HTR-8/SVneo (cell line): ENCODE measurements around the gene FHAD1.

Source experiments
- DNase-seq: peaks from one replicate; pipeline ENCODE4 v3.0.0; 2011; ENCODE audit warnings: low spot score, mixed read lengths; ENCODE audit not compliant: insufficient read length
- FAIRE-seq: peaks from 2 replicates; lab custom pipeline; 2011; peaks lifted over from hg19 to GRCh38; lab: Jason Lieb, UNC

Gene FHAD1

DNA sequence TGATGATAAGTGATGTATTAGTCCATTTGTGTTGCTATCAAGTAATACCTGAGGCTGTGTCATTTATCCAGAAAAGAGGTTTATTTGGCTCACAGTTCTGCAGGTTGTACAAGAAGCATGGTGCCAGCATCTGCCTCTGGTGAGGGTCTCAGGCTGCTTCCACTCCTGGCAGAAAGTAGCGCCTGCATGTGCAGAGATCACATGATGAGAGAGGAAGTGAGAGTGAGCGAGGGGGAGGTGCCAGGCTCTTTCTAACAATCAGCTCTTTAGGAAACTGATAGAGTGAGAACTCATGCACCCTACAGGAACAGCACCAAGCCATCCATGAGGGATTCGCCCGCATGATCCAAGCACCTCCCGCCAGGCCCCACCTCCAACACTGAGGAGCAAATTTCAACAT, 2.2 kb upstream of the FHAD1 start:
- no peak for DNase-seq
- FAIRE-seq = no peak

DNA sequence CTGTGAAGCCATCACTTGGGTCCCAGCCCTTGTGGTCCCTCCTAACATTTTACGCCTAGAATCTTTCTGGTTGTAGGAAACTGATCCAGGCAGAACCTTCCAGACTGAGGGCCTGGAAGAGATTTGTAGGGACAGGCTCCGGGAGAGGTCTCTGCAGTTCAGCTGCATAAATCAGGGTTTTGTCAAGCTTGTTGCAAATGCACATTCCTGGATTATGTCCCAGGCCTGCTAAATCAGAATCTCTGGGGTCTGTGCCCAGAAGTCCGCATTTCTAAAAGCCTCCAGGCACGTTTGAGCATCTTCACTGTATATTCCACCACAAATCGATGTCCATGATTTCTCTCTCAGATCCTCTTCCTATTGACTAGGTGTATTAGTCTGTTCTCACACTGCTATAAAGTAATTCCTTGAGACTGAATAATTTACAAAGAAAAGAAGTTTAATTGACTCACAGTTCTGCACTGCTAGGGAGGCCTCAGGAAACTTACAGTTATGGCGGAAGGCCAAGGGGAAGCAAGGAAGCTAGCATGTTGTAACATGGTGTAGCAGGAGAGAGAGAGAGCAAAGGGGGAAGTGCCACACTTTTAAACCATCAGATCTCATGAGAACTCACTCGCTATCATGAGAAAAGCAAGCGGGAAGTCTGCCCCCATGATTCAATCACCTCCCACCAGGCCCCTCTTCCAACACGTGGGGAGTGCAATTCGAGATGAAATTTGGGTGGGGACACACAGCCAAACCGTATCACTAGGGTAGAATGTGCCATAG, 1.2 kb upstream of the FHAD1 start:
- FAIRE-seq = no peak
- DNase-seq = no peak

DNA sequence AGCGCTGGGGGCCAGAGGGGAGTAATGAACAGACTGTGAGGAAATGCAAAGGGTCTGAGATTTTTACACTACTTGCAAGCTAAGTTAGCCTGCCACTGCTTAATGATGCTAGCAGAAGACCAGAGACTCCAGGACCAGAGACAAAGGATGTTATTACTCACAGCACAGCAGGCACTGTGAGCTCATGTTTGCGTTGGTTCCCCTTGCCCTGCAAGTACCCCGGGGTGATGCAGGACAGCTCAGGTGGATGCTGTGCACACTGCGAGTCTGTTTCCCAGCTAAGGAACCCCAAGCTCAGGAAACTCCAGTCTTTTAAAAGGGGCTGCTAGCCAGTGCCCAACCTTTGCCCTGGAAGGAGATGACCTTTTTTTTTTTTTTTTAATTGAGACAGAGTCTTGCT, 1.2 kb downstream of the FHAD1 start:
- no peak for FAIRE-seq
- no peak for DNase-seq

DNA sequence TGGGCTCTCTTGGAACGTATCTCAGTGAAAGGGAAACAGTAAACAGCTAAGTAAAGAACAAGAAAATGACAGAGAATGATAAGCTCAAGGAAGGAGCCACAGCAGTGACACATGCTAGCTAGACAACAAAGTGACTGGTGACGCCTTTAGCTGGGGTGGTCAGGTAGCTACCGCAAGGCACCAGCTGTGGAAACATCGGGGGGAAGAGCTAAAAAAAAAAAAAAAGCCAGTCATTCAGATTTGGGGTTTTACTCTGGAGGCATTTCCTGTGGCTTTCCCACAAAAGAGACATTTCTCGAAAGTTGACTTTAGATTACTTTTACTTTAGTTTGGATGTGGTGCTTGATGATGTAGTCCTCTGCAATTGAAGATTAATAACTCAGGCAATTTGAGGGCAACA, 2.1 kb downstream of the FHAD1 start:
- no peak for FAIRE-seq
- DNase-seq = no peak

DNA sequence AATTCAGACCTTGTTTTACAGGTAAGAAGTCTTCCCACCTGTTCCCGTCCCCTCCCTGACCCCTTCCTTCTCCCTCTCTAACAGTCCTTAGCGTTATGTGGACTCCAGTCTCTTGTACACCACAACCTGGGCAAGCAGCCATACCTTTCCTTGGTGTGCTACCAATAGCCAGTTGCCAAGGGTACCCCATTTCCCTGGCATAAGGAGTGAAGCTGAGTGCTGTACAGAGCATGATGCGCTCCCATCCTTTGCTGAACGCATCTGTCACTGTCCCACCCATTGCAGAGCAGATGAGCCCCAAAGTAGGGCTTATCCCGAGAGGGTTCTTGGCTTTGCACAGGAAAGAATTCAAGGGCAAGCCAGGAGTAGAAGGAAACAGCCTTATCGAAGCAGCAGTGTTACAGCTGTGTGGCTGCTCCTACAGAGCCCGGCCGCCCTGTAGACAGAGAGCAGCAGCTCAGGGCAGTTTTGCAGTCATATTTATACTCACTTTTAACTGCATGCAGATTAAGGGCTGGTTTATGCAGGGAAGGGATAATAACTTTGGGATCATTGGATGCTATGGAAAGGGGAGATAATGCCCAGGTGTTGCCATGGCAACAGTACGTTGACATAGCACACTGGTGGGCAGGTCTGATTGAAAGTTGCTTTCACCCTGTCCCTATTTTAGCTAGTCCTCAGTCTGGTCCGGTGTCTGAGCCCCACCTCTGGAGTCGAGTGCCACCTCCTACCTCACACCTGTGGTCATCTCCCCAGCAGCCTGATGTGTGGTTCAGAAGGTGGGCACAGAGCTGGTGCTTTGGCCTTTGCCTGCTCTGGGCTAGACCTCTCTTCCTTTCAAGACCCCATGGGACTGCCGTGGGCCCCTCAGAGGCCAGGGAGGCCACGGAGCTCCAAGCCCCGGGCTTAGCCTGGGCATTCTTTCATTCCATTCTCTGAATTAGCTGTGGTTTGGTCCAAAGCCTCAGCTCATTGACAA, 5.1 kb downstream of the FHAD1 start:
- DNase-seq (no peak), FAIRE-seq (no peak)

DNA sequence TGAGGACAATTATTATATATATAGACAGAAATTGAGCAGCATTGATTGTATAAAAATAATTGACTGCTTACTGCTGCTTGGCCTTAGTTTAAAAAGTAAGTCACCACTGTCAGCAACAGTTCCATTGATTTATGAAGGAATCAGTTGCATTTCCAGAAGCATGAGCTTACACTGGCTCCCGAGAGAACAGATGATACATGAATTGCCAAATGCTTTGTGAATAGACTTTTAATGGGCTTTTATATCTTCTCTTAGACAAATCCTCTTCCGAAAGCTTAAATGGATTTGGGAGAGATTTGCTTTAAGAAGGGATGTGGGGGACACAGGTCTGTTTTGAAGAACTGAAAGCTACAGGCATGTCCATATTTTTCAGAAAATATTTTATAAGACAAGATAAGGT, 7.5 kb downstream of the FHAD1 start:
- FAIRE-seq (no peak), DNase-seq (no peak)

DNA sequence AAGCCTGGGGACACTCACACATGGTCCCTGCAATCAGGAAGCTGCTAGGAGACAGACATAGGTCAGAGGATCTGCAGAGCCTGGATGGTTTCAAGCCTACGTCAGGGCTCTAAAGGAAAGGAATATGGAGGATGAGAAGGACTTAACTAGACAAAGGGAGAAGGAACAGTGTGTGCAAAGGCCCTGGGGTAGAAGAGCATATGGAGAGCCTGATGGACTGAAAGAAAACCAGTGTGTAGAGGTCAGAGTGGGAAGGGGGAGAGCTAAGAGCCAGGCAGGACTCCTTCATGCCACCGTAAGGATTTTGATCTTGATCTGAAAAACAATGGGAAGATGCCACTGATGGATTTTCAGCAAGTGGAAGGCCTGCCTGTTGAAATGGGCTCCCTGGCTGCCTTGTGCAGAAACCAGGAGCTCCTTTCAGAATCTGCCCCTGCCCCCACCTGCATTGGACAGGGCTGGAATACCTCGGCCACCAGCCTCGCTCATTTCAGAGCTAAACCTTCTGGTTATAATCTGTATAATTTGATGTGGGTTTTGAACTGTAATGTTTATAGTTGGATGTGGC, 8.6 kb downstream of the FHAD1 start:
- no peak for FAIRE-seq
- no peak for DNase-seq

DNA sequence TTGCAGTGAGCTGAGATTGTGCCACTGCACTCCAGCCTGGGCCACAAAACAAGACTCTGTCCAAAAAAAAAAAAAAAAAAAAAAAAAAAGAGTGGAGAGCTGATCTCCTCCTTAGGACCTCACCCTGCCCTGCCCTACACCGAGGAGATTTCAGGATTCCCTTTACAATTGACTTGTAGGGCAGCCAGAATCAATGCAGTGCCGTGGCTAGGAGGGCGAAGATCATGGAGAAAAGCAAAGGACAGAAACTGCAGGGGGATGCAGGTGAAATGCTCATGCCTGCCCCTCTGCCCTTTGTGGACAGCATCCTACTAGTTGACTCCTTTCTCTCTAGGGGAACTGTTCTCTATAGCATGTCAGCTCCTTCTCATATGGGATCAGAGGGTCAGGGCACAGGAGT, 9.6 kb downstream of the FHAD1 start:
- DNase-seq = no peak
- FAIRE-seq = no peak

DNA sequence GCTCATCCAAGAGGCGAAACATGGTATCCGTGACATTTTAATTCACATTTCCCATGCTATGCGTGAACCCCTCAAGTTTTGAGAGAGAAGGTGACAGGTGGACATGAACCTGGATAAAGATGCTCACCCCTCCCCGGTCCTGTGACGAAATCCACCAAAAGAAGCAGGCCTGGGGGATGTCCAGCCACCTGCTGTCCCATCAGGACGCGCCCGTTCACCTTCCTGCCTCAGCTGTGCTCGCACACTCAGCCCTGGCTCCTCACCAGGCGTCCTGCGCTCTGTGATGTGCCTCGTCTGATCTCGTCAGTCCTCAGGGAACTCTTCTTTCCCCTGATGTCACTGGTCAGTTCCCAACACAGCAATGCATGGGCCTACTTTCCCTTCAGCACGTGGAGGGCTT, 10.3 kb downstream of the FHAD1 start:
- DNase-seq (no peak), FAIRE-seq (no peak)

DNA sequence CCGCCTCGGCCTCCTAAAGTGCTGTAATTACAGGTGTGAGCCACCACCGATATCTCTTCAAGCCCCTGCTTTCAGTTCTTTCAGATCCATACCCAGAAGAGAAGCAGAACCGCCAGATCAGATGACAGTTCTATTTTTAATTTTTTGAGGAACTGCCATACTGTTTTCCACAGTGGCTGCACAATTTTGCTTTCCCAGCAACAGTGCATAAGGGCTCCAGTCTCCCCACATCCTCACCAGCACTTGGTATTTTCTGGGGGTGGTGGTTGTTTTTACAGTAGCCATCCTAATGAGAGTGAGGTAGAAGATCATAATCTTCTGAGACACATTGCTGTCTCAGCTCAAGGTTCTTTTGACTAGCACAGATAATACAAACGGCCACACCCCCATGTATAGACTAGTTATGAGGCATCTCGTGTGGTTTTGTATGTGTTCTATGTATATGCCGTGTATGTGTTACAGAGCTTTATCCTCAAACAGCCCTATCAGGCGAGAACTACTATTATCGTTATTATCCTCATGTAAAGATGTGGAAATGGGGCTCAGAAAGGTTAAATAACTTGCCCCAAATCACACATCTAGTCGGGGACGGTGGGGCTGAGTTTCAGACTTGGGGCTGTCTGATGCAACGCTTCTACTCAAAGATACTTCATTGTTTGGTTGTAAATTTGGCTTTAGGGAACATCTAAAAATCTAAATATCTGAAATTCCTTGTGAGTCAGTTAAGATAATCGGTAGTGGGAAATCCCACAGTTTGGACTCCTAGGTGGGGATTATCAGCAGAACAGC, 12.0 kb downstream of the FHAD1 start:
- DNase-seq (no peak), FAIRE-seq (no peak)

DNA sequence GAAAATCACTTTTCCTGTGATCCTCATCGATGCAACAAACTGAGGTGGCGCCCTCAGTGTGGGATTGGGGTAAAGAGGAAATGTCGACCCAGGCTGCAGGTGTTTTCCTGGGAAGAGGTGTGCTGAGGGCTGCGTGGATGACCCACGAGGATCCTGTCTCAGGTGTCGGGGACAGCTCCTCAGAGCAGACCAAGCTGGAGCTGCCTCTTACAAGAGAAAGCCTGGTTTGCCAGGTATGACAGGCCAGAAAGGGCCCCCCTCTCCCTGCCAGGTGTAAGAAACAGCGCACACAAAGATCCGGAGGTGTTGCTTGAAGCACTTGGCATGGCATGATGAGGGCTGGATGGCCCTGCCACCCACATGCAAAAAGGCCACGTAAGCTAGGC, 12.6 kb downstream of the FHAD1 start:
- FAIRE-seq (no peak), DNase-seq (no peak)

DNA sequence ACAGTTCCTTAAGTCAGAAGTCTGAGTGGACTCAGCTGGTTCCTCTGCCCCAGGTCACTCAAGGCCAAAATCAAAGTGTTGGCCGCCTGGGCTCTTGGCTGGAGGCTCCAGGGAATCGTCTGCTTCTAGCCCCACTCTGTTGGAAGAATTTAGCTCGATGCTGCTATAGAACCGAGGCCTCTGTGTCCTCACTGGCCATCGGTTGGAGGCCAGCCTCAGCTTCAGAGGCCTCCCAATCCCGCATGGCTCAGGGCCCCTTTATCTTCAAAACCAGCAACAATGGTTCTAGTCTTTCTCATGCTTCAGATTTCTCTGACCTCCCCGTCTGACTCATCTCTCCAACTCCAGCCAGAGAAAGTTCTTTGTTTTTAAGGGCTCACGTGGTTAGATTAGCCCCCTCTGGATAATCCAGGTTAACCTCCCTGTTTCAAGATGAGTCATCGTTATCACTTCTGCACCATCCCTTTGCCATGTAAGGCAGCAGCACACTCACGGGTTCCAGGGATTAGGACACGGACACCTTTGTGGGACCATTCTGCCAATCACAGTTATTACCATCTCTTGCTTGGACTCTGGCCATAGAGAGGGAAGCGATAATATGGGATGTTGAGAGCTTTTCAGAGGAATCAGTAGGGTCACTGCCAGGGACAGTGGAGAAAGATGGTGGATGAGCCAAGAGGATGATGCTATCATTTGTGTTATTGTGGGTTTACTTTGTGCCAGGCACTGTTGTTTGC, 13.6 kb downstream of the FHAD1 start:
- peak; percentile 49 for FAIRE-seq
- peak; percentile 53 for DNase-seq

DNA sequence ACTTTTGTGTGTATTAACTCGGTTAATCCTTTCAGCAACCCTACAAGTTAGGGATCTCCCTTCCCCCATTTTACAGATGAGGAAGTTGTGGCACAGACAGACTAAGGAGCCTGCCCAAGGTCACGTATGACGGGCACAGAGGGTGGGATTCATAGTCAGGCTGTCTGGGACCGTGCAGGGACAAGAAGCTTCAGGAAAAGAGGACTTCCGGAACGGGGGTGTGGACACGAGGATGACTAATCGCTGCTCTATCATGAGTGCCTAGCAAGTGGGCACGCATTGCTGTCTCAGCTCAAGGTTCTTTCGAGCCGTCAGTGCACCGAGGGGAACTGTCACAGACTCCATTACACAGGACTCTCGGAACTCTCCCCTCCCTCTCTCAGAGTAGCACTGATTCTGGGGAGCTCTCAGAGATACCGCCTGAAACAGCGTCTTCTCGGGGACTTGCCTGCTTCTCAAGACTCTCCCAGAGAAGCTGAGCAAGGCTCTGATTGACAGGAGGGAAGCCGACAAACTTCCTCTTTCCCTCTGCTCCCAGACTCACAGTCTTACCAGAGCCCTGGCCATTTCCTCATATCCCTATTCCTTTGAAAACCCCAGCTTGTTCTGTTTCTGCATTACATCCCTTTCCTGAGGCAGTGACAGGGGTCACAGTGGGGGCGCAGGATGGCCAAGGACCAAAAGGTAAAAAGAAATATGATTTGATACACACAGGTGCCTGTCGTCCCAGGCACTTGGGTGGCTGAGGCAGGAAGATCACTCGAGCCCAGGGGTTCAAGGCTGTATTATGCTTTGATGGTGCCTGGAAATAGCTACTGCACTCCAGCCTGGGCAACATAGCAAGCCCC, 14.4 kb downstream of the FHAD1 start:
- DNase-seq = no peak
- no peak for FAIRE-seq

DNA sequence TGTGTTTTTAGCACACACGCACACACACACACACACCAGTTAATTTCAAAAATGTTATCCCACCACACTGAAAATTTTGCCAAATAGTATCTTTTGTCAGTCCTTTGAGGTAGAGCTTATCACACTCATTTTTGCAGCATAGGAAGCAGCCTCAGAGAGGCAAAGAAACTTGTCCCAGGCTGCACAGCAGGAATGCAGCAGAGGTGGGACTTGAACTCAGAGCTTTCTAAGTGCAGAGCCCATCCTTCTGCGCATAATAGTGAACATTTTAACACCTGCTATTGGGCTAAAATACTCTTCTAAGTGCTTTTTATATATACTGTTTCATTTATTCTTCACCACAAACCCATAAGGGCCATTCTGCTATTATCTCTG, 15.0 kb downstream of the FHAD1 start:
- FAIRE-seq = no peak
- DNase-seq = no peak

DNA sequence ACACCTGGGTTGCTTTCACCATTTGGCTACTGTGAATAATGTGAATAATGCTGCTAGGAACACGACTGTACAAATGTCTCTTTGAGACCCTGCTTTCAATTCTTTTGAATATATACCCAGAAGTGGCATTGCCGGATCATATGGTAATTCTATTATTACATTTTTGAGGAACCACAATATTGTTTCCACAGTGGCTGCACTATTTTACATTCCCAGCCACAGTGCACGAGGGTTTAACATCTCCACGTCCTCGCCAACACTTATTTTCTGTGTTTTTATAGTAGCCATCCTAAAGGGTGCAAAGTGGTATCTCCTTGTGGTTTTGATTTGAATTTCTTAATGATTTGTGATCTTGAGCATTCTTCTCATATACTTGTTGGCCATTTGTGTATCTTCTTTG, 15.7 kb downstream of the FHAD1 start:
- FAIRE-seq (no peak), DNase-seq (no peak)

DNA sequence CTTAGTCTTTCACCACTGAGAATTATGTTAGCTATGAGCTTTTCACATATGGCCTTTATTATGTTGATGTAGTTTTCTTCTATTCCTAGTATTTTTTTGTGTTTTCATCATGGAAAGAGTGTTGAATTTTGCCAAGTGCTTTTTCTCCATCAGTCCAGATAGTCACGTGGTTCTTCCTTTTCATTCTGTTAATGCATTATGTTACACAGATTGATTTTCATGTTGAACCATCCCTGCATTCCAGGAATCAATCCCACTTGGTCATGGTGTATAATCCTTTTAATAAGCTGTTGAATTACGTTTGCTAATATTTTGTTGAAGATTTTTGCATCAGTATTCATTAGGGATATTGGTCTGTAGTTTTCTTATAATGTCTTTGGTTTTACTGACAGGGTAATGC, 17.7 kb downstream of the FHAD1 start:
- FAIRE-seq (no peak), DNase-seq (no peak)

DNA sequence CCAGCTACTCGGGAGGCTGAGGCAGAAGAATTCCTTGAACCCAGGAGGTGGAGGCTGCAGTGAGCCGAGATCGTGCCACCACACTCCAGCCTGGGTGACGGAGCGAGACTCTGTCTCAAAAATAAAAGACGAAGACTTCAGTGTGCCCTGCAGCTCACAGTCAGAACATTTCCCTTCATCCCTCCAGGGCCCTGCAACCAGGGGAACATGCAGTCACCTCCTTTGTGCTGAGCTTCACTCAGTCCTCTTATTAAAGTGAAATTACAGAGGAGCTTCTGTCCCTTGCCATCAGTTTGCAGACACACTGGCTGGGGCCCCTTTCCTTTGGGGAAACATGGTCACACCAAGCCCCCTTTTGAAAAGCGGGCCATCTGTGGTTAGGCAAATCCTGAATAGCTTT, 24.2 kb downstream of the FHAD1 start:
- FAIRE-seq = no peak
- DNase-seq = no peak

DNA sequence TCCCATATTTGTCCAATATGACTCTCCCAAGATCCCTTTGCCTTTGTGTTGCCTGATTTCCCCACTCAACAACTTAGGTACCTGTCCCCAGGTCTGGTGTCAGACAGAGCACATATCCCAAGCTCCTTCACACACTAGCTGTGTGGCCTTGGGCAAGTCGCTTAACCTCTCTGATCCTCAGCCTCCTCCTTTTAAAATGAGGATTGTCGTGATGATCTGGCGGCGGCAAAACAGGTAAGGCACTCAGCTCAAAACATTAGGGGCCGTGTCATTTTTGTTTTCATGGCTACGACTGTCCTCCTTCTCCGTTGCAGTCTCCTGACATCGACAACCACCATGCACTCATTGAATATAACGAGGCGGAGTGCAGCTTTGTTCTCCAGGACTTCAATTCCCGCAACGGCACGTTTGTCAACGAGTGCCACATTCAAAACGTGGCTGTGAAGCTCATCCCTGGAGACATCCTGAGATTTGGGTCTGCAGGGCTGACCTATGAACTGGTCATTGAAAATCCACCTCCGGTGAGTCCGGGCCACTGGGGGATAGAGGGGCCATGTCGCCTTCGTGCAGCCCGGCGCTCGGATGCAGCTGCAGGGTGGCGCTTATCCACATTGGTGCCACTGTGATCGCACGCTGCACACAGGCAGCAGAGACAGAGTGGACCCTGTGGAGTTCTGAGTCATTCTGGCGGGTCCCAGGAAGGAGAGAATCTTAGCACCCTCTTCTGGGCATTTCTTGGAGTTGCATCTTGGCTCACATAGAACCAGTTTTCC, 25.2 kb downstream of the FHAD1 start:
- DNase-seq (peak; percentile 78), FAIRE-seq (no peak)
